ENCODE data around the gene SHISA5. TPM values are rescaled to one million over a fixed set of nuclear protein-coding genes. Genes with fewer than 3 reads are reported as not detected.

The SHISA5 gene
- 95.5 to 137 TPM (median 133 TPM) in 5 replicates for total RNA-seq (2022; extraction: Qiagen RNA extraction)

GRCh38 chr3:48504051-48504946 is at the start of gene SHISA5:
Gene SHISA5 (minus strand): TSS chr3:48504174. CDS start chr3:48504094, 80 bp downstream.

GRCh38 chr3:48446425-48447193 is 57.4 kb downstream of the SHISA5 start, which contains the start of gene ATRIP:
Gene ATRIP (plus strand): TSS chr3:48446737. CDS start chr3:48446846, 109 bp downstream.

GRCh38 chr3:48439820-48440589 is 64.0 kb downstream of the SHISA5 start, which contains the start of the genes CCDC51 and TMA7:
Gene CCDC51 (minus strand): TSS chr3:48440119. CDS start chr3:48435128, 4,991 bp downstream.
Gene TMA7 (plus strand): TSS chr3:48440257. CDS start chr3:48440297, 40 bp downstream.

GRCh38 chr3:48429960-48430707 is 73.8 kb downstream of the SHISA5 start, which contains the start of gene PLXNB1:
Gene PLXNB1 (minus strand): TSS chr3:48430086. CDS start chr3:48424611, 5,475 bp downstream.

Other genes starting within 250 kb of the SHISA5 start
- gene NME6, start 202.8 kb downstream of the SHISA5 start, total RNA-seq (2022; extraction: Qiagen RNA extraction): 21.6 to 26.5 TPM (median 22.3 TPM) in 5 replicates
- gene SPINK8, start 170.5 kb downstream of the SHISA5 start, total RNA-seq (2022; extraction: Qiagen RNA extraction): not detected in 5 replicates
- gene FBXW12, start 132.0 kb downstream of the SHISA5 start, total RNA-seq (2022; extraction: Qiagen RNA extraction): not detected in 5 replicates
- gene PLXNB1, start 74.1 kb downstream of the SHISA5 start, total RNA-seq (2022; extraction: Qiagen RNA extraction): 11.2 to 20.0 TPM (median 16.7 TPM) in 5 replicates
- 24.8 to 28.3 TPM (median 26.7 TPM) in 5 replicates for gene CCDC51, start 64.1 kb downstream of the SHISA5 start, total RNA-seq (2022; extraction: Qiagen RNA extraction)
- 273 to 468 TPM (median 291 TPM) in 5 replicates for gene TMA7, start 63.9 kb downstream of the SHISA5 start, total RNA-seq (2022; extraction: Qiagen RNA extraction)
- gene ATRIP, start 57.4 kb downstream of the SHISA5 start, total RNA-seq (2022; extraction: Qiagen RNA extraction): 7.7 to 8.8 TPM (median 8.4 TPM) in 5 replicates
- 7.4 to 13.5 TPM (median 10.4 TPM) in 5 replicates for gene PFKFB4, start 52.6 kb upstream of the SHISA5 start, total RNA-seq (2022; extraction: Qiagen RNA extraction)
- 4.9 to 8.5 TPM (median 6.9 TPM) in 5 replicates for gene UCN2, start 59.6 kb upstream of the SHISA5 start, total RNA-seq (2022; extraction: Qiagen RNA extraction)
- 87.7 to 170 TPM (median 128 TPM) in 5 replicates for gene COL7A1, start 91.2 kb upstream of the SHISA5 start, total RNA-seq (2022; extraction: Qiagen RNA extraction)
- gene UQCRC1, start 105.5 kb upstream of the SHISA5 start, total RNA-seq (2022; extraction: Qiagen RNA extraction): 150 to 202 TPM (median 156 TPM) in 5 replicates
- not detected in 5 replicates for gene TMEM89, start 117.6 kb upstream of the SHISA5 start, total RNA-seq (2022; extraction: Qiagen RNA extraction)
- 10.2 to 17.3 TPM (median 14.0 TPM) in 5 replicates for gene SLC26A6, start 131.3 kb upstream of the SHISA5 start, total RNA-seq (2022; extraction: Qiagen RNA extraction)
- 2.7 to 4.4 TPM (median 4.2 TPM) in 5 replicates for gene CELSR3, start 158.7 kb upstream of the SHISA5 start, total RNA-seq (2022; extraction: Qiagen RNA extraction)
- gene NCKIPSD, start 181.7 kb upstream of the SHISA5 start, total RNA-seq (2022; extraction: Qiagen RNA extraction): 7.8 to 12.0 TPM (median 10.7 TPM) in 5 replicates
- 45.8 to 56.2 TPM (median 52.9 TPM) in 5 replicates for gene IP6K2, start 213.0 kb upstream of the SHISA5 start, total RNA-seq (2022; extraction: Qiagen RNA extraction)

Measured in A549 treated with dexamethasone at 1 μM for 4 hours (cell line).